ENCODE results near the gene RBM20. TPM values are rescaled to one million over a fixed set of nuclear protein-coding genes. Genes with fewer than 3 reads are reported as not detected.

Gene RBM20
- total and polyA plus RNA-seq, 2 of the 13 experiments (the other 11 are each of a cell fraction or from before 2014, with no cell fraction given): 0.02 to 0.22 TPM

DNA sequence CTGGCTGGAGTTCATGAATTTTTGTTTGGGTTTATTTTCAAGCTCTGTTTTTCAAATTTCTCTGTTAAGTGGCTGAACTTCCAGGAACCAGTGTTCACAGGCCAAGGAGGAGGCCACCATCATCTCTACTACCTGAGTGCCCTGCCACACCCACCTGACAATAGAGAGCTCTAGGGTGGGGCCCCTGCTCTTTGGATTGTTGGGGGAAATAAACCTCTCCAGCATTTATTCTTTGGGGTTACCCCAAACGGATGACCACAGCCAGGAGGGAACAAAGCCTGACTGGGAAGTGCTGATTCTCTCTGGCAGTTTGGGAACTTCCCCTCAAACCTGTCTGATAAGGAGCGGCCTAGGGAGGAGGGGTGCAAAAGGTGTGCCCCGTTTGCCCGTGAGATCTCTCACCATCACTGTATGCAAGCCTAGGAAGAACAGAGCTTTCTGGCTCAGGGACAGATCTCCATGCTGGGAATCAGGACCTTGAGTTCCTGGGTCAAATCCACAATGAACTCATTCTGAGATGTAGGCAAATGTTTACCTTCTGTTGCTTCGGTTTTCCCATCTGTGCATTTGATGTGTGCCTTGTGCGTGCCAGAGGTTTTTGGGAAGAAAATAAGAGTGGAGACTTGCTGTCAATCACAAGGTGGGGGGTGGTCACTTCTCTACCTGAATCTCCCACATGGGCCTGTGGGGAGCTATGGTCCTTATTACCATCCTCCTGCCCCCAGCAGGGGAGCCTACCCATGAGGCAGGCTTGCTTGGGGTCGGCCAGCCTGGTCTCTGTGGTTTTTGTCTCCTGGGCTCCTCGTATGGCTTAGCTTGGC, 199.9 kb downstream of the RBM20 start (continued):
- TF ChIP-seq, protein P1, sequence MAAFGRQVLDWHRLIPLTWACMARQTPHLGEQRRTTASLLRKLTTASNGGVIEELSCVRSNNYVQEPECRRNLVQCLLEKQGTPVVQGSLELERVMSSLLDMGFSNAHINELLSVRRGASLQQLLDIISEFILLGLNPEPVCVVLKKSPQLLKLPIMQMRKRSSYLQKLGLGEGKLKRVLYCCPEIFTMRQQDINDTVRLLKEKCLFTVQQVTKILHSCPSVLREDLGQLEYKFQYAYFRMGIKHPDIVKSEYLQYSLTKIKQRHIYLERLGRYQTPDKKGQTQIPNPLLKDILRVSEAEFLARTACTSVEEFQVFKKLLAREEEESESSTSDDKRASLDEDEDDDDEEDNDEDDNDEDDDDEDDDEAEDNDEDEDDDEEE (CRISPR knock-in tag; IDR thresholded peaks at IDR 0.05): no peak
- peak; percentile 88 for TF ChIP-seq RXRB (CRISPR knock-in tag; IDR thresholded peaks at IDR 0.05; ENCODE audit: borderline replicate concordance)
- TF ChIP-seq RNF2 (conservative IDR thresholded peaks at IDR 0.05; ENCODE audit: low read depth): no peak
- no peak for TF ChIP-seq KLF6 (CRISPR knock-in tag; IDR thresholded peaks at IDR 0.05)
- TF ChIP-seq ZNF552 (CRISPR knock-in tag; IDR thresholded peaks at IDR 0.05; ENCODE audit: borderline replicate concordance): no peak
- peak; percentile 49; the same call in 1 of the 2 replicates for TF ChIP-seq ZNF792 (CRISPR knock-in tag; IDR thresholded peaks at IDR 0.05)
- peak; percentile 81 for TF ChIP-seq HDAC2 (CRISPR knock-in tag; IDR thresholded peaks at IDR 0.05)
- TF ChIP-seq HHEX (CRISPR knock-in tag; IDR thresholded peaks at IDR 0.05): no peak
- peak; percentile 60; the same call in 1 of the 2 replicates for TF ChIP-seq PITX1 (CRISPR knock-in tag; IDR thresholded peaks at IDR 0.05)
- TF ChIP-seq XRCC5 (optimal IDR thresholded peaks at IDR 0.05; ENCODE audit: low read length): no peak
- TF ChIP-seq PAX8 (CRISPR knock-in tag; IDR thresholded peaks at IDR 0.05; ENCODE audit: borderline replicate concordance): no peak
- no peak for TF ChIP-seq SKI (IDR thresholded peaks at IDR 0.05; ENCODE audit: partially characterized antibody)
- TF ChIP-seq ZNF318 (CRISPR knock-in tag; IDR thresholded peaks at IDR 0.05): no peak
- TF ChIP-seq, protein P2, sequence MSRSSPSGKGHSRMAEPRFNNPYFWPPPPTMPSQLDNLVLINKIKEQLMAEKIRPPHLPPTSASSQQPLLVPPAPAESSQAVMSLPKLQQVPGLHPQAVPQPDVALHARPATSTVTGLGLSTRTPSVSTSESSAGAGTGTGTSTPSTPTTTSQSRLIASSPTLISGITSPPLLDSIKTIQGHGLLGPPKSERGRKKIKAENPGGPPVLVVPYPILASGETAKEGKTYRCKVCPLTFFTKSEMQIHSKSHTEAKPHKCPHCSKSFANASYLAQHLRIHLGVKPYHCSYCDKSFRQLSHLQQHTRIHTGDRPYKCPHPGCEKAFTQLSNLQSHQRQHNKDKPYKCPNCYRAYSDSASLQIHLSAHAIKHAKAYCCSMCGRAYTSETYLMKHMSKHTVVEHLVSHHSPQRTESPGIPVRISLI (CRISPR knock-in tag; IDR thresholded peaks at IDR 0.05; ENCODE audit: borderline replicate concordance): no peak
- no peak; the same call in 1 of the 2 replicates for TF ChIP-seq ZBED4 (CRISPR knock-in tag; IDR thresholded peaks at IDR 0.05; ENCODE audit: borderline replicate concordance)
